Measurements from ENCODE around the gene CFAP77.
"Not testable (repeated sequence)": the region's sequence is repeated elsewhere in the genome, so short reads cannot be mapped to it uniquely, and the experiment has no call there.

CFAP77 gene

DNA sequence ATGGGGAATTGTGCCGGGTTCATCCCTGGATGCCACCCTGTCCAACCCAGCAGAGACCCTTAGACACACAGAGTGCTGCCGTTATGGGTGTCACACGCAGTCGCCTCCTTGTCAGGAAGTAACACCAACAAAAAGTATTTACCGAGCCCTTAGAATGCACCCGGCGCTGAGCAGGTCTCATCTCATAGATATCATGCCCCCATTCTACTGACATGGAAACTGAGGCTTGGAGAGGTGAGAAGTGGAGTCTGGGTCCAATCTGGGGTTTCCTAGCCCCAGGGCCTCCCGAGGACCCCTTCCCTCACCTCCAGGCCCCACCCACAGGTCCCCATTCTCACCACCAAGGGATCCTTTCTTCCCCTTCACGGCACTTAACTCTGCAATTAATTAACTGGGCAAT, 135.6 kb downstream of the CFAP77 start:
- DNase-seq (ENCODE audit: low read depth in 2 of 2, low spot score in 1 of 2) = no peak

DNA sequence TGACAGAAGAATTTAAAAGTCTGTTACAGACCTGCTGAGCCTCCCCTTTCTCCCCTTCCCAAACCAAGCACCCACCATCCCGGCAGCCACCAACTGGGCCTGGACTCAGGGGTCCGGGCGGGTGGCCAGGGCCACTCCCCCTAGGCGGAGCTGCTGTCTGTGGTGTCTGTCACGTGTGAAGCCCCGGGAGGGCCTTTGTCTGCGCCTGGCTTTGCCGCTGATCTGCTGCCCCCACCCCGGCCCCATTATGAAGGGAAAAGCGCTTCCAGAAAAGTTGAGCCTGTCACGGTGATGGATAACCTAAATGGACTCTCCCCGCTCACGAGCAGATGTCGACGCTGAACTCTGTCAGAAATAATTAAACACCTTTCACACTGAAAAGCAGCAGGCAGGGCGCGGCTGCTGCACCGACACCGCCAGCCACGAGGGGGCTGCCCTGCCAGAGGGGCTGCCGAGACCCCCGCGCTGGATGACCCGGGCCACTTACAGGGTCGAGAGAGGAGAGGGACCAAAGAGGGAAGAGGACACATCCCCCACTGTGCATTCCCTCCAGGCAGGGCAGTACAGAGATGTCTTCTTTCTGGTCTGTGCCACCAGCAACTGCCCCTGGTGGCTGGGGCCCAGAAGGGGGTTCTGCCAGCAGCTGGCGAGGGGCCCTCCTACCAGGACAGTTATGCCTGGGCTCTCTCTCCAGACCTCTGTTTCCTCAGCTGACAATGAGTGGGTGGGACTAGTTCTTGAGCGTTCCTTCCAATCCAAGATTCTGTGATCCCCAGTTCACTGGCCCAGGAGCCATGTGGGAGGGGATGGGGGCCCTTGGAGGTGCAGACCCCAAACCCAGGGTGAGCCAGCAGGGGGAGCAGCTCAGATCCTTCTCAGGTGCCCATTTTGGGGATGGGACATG, 136.4 kb downstream of the CFAP77 start:
- no peak for DNase-seq (ENCODE audit: low read depth in 2 of 2, low spot score in 1 of 2)

DNA sequence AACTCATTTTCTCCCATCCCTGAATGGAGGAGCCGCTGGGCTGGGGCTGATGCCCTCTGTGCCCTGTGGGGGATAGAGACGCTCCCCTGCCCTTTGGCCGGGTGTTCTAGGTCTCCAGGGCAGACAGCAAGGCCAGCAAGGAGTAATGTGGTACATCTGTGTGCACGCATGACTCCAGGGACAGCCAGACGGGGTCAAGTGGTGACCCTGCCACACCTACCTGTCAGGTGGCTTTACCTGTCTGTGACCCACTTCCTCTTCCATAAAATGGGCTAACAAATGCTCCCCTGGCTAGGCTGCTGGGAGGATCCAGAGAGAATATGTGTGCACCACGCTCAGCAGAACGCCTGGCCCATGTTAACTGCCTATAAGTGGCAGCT, 137.0 kb downstream of the CFAP77 start:
- no peak for DNase-seq (ENCODE audit: low read depth in 2 of 2, low spot score in 1 of 2)

DNA sequence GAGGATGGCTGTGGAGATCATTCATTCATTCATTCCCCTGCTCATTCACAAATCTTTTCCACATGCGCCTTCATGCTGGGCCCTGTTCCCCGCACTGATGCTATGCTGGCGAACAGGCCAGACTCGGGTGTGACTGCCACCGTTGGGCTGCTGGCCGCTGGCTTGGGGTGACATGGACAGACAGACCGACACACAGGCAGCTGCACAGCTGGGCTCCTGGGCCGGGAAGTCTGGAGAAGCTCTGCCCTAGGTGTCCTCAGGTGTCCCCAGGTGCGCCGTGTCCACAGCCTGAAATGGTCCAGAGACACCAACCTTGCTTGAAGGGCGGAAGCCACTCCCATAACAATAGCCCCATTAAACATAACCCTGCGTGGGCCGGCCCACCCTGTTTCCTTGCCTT, 137.4 kb downstream of the CFAP77 start:
- no peak for DNase-seq (ENCODE audit: low read depth in 2 of 2, low spot score in 1 of 2)

DNA sequence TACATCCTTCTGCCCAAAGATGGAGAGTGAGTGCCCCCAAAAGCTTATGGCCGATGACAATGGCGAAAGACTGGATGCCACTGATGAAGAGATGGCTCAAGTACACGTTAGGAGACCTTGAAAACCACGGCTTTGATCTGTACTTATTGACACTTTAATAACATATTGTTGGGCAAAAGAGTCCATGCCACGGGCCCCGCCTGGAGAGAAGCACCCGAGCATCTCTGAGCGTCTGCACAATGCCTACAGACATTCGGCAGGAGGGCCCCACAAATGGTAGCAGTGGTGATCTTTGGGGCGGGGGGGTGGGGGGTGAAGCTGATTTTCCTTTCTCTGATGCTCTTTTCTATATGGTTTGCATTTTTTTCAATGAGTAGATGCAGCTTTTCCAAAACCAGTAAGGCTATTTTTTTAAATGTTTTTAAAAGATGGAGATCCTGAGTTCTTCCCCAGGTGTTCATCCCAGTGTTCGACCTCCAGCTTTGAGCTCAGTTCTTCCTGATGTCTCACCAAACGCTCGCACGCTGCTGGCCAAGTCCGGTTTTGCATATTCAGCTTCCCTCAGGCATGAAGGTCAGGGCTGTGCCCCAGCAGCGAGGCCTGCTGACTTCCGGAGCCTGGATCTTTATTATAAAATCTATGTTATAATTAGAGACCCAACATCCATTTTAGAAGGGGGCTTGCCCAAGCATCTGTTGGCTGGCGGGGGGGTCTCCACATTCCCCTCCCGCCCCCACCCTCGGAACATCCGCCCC, 138.1 kb downstream of the CFAP77 start:
- DNase-seq (ENCODE audit: low read depth in 2 of 2, low spot score in 1 of 2) = no peak

DNA sequence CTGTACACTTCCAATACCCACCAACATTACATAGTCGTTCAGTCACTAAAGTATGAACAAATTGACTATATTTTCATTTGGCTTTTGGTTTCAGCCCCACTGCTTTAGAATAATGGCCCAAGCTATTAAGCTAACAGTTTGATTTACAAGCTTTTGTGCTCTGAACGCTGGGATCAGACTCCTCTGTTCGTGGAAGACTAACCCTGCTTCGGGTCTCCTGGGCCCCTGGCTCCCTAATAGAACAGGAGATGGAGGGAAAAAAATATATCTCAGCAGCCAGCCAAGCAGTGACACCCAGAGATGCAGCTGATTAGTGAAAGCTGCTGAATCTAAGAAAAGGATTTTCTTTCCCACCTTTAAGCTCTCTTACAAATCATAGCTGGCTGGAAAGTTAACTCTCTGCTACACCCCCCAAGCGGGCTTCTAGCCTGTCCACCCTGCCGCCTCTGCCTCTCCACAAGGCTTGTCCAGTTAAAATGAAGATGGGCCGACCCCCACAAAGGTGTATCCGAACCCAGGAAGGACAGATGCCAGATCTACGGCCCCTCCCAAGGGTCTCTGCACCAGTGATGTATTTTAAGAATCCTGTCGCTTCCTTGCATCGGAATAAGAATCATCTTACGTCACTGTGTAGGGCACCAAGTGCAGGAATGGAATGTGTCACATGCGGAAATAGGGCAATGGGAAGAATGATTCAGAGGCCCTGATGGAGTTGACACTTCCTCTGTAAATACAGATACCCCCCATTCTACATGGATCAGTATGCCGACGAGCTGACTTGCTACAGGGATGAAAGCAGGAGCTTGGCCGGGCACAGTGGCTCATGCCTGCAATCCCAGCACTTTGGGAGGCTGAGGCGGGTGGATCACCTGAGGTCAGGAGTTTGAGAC, 139.0 kb downstream of the CFAP77 start:
- no peak for DNase-seq (ENCODE audit: low read depth in 2 of 2, low spot score in 1 of 2)

DNA sequence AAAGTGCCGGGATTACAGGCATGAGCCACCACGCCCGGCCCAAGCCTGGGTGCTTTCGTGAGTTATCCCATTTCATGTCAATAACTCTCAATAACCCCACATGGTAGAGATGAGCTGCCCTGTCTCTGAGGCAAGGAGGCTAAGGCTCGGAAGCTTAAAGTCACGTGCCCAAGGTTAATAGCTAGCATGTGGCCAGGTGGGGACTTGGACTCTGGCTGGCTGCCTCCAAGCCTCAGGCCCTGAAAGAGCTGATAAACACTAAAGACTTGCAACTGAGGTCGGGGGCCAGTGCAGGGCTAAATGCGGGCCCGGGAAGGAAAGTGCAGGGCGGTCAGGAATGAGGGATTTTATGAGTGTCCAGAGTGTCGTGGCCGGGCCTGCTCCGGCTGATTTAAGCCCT, 141.5 kb downstream of the CFAP77 start:
- no peak for DNase-seq (ENCODE audit: low read depth in 2 of 2, low spot score in 1 of 2)

DNA sequence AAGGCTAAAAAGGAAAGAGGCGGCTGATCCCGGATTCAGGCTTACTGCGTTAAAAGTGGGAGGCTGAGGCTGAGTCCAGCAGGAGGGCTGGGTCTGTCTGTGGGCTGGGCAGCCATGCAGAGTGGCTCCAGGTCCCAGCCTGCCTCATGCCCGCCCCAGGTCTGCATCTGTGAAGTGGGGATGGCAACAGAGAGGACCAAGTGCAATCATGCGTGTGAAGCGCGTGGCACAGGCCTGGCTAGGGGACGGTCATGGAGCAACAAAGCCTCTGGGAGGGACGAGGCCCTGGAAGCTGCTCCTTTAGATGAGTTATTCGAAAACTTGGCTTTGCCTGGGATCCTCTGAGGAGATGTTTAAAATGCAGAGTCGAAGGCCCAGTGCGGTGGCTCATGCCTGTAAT, 142.0 kb downstream of the CFAP77 start:
- no peak for DNase-seq (ENCODE audit: low read depth in 2 of 2, low spot score in 1 of 2)

DNA sequence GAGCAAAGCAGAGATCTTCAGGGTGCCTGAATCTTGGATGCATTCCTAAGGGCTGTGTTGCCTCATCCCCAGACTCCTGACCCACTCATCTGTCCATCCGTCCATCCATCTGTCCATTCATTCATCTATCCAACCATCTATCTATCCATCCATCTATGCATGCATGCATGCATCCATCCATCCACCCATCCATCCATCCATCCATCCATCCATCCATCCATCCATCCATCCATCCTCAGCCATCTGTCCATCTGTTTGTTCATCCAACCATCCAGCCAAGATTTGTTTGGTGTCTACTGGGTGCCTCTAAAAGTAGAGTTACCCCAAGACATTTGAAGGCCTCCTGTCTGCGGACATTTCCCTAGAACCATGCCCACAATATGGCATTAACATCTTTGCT, 144.7 kb downstream of the CFAP77 start:
- DNase-seq (ENCODE audit: low read depth in 2 of 2, low spot score in 1 of 2) = no peak

DNA sequence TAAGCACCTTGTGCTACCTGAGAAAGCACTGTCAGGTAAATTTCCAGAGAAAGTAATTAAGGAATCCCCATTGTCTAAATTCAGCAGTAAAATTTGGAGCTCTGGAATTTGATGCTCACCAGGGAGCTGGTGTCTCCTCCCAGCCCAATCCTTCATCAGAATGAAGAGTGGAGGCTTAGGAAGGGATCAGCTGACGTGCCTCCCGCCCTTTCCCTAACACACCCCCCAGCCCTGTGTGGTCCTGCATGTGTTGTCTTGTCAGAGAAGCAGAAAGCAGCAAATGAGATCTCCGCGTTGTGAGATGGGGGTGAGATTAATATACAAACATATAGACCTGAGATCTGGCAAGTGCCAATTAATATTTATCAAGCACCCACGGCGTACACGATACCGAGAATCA, 145.5 kb downstream of the CFAP77 start:
- no peak for DNase-seq (ENCODE audit: low read depth in 2 of 2, low spot score in 1 of 2)

DNA sequence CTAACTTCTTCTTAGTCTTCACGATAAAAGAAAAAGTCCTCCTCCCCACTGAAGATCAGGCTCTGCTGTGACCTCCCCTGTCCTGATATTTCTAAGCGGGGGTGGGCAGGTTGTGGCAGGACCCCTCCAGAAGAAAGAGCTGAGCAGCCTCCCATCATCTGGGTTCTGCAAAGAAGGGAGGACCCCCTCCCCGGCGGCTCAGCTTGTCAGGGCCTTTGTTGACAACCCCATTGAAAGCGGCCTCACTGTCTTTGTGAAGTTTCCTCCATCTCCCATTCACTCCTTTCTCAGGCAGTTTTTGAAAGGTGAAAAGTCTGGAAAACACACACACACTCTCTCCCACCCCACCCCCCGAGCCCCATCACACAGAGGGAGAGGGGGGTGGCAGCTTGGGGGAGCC, 146.2 kb downstream of the CFAP77 start:
- DNase-seq (ENCODE audit: low read depth in 2 of 2, low spot score in 1 of 2) = no peak

DNA sequence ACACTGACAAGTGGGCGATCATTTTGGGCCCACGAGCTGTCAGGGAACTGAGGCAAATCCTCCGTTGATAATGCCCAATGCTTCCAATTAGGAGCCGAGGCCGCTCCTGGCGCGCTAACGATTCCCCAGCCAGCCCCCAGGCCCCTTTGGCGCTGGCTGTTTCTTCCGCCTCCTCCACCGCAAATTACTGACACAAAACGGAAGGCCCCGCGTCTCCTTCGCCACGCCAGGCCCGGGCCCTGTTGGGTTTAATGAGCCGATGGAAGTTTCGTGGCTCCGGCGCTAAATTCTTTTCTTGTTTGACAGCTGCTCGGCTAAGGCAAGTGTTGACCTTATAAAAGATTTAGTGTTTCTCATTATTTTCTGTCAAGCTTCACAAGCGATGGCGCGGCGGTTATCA, 146.7 kb downstream of the CFAP77 start:
- DNase-seq (ENCODE audit: low read depth in 2 of 2, low spot score in 1 of 2) = no peak

DNA sequence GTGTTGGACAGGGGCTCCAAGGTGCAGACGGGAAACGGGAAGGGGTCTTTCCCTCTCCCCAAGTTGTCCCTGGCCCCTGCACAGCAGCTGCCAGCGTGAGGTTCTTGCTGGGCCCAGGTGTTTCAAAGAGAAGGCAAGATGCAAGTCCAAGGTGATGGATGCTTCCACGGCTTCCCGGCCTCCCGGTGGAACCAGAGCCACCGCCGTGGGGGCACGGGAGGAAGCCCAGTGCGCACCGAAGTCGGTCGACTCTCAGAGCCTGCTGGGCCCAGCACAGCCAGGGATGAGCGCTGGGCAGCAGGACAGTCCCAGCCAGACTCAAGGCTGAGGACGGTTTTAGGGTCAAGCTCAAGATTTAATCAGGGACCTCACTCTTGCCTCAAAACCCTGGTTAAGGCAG, 147.1 kb downstream of the CFAP77 start:
- DNase-seq (ENCODE audit: low read depth in 2 of 2, low spot score in 1 of 2) = no peak

DNA sequence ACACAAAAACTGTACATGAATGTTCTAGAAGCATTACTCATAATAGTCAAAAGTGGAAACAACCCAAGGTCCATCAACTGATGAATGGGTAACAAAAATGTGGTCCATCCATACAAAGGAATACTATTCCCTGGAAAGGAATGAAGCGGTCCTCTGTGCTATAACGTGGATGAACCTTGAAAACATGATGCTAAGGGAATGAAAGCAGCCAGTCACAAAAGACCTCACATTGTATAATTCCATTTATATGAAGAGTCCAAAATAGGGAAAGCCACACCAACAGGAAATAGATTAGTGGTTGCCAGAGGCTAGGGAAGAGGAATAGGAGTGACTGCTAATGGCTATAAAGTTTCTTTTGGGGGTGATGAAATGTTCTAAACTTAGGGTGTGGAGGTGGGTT, 149.7 kb downstream of the CFAP77 start:
- no peak for DNase-seq (ENCODE audit: low read depth in 2 of 2, low spot score in 1 of 2)

DNA sequence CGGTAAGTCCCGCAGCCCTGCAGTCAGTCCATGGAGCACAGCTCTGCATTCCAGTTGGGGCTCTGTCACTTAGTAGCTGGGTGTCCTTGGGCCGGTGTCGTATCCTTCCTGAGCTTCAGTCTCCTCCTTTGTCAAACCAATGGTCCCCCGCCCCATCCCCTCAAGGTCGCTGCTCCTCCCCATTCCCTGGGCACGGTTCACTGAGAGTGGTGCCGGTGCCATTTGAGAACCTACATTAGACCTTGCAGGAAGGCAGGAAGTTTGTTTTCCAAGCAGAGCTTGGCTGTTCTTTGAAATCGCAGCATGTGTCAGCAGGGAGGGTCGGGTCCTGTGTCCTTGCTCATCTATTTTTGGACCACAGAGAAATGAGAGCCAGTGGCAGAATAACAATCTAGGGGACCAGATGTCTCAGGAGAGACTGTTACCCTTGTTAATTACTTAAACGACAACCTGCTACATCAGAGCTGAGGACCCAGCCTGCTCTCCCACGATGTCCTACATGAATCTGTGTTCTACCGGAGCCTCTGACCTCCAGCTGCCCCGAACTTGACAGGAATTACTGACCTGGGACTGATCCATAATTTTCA, 150.7 kb downstream of the CFAP77 start:
- no peak for DNase-seq (ENCODE audit: low read depth in 2 of 2, low spot score in 1 of 2)

DNA sequence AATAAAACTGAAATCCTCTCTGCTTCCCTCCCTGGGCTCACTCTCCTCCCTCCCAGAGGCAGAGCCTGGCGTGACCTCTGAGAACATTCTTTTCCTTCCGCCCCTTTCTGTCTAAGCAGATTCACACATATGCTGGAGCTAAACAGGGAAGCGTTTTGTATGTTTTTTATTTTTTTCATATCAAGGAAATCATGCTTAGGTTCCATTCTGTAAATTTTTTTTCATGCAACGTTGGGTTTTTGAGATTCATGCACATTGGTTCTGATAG, 152.2 kb downstream of the CFAP77 start:
- DNase-seq (ENCODE audit: low read depth in 2 of 2, low spot score in 1 of 2) = no peak

DNA sequence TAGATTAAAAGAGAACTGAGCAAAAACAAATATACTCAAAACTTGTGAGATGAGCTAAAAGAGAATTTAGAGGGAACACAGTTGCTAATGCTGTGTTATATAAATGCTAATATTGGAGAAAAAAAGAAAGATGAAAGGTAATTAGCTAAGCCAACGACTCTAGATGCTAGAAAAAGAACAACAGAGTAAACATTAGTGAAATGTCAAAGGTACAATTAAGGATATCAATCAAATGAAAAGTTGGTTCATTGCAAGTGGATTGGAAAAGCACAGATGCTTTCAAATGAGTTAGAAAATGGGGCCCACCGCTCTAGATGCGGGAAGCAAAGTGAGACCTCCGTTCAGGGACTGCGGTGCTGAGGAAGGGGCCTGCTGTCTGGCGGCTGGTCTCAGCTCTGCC, 154.5 kb downstream of the CFAP77 start:
- DNase-seq (ENCODE audit: low read depth in 2 of 2, low spot score in 1 of 2) = no peak

DNA sequence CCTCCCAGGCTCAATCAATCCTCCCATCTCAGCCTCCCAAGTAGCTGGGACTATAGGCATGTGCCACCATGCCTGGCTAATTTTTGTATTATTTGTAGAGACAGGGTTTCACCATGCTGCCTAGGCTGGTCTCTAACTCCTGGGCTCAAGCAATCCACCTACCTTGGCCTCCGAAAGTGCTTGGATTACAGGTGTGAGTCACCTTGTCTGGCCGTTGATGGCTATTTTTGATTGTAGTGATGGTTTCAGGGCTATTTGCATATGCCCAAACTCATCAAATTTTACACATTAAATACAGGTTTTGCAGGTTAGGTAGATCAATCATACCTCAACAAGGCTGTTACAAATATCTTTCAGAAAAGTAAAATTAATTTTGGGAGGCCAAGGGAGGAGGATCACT, 158.8 kb downstream of the CFAP77 start:
- not testable (repeated sequence) for DNase-seq (ENCODE audit: low read depth in 2 of 2, low spot score in 1 of 2)

DNA sequence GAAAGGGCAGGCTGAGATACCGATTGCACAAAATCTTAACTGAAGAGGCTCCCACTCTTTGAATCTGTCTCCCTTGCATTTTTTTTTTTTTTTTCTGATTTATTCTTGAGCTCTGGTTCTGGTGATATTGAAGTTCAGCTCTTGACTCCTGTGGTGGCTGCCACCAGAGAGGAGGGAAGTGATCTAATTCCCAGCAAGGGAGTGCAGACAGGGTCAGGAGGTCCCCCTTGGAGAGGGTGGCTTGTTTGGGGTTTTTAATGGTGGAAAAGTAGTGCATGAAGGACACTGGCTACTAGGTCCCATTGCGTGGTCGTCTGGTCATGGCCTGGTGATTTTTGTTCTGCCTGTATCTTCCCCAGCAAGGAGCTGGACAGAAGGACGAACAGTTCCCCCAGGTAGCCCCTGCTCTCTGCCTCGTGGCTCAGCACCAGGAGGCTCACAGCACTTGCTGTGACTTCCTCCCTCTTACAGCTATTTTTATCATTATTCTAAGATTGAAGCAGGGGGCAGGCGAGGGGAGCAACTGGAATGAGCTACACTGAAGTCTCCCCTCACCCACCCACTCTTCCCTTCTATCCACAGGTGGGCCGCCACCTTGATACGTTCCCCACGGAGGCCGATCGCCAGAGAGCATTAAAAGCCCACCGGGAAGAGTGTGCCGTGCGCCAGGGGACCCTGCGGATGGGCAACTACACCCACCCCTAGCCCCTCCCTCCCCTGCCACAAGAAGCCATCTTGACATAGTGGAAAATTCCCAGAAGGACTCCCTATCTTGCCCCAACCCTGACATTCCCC, 162.0 kb downstream of the CFAP77 start:
- no peak for DNase-seq (ENCODE audit: low read depth in 2 of 2, low spot score in 1 of 2)

DNA sequence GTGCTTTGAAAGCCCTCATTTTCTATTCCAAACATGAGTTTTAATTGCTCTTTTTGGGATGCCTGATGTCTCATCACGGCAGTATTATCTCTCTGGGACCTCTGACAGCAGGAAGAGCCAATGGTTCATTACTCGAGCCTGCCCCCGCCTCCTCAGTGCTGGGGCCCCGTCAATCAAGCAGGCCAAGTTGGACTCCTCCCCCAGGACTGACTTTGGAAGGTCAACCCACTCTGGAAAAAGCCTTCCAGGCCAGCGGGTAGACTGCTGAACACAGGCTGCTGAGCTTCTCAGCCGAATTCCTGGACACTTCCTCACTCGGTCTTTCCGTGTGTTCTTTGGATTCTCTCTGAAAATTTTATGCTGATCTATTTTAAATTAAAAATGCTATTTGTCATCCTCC, 162.9 kb downstream of the CFAP77 start:
- no peak for DNase-seq (ENCODE audit: low read depth in 2 of 2, low spot score in 1 of 2)

All from stimulated activated CD8-positive, alpha-beta memory T cell treated with anti-CD3 and anti-CD28 coated beads, Interleukin-4, amount 100 ng/mL, for 1 hour (primary cell).